HepG2 (cell line): ENCODE measurements around the gene RAB24. TPM values are rescaled to one million over a fixed set of nuclear protein-coding genes. Genes with fewer than 3 reads are reported as not detected.

ENCODE experiments used
- ATF7-NPFF ChIP-seq: sonication (generic); formaldehyde crosslinking; IDR thresholded peaks from 2 replicates; pipeline ENCODE4 v1.8.1; 2023; ENCODE audit warnings: mild to moderate bottlenecking, low read depth, missing genetic modification reagents, moderate library complexity
- HDAC2 ChIP-seq: sonication (generic); formaldehyde crosslinking; IDR thresholded peaks from 2 replicates; pipeline ENCODE4 v1.4.0; 2020; ENCODE audit warnings: missing genetic modification reagents
- HNRNPL ChIP-seq: fragments of 200-400 bp; formaldehyde crosslinking; IDR thresholded peaks from 2 replicates; pipeline ENCODE4 v1.6.1; 2017; ENCODE audit warnings: mild to moderate bottlenecking, low read depth, low read length
- MXD3 ChIP-seq: IDR thresholded peaks from 2 replicates; pipeline ENCODE4 v1.6.1; 2016; ENCODE audit warnings: mild to moderate bottlenecking, missing biosample characterization, missing genetic modification reagents
- NFE2L1 ChIP-seq: sonication (generic); formaldehyde crosslinking; IDR thresholded peaks from 2 replicates; pipeline ENCODE4 v1.4.0; 2020; ENCODE audit warnings: missing genetic modification reagents, mild to moderate bottlenecking, borderline replicate concordance
- PCBP2 ChIP-seq: fragments of 200-400 bp; formaldehyde crosslinking; optimal IDR thresholded peaks from 2 replicates; pipeline ENCODE3; 2018; ENCODE audit warnings: low read length, low read depth; ENCODE audit not compliant: poor library complexity, severe bottlenecking
- RXRB ChIP-seq: IDR thresholded peaks from 2 replicates; pipeline ENCODE4 v1.6.1; 2016; ENCODE audit warnings: borderline replicate concordance, missing genetic modification reagents, missing compliant biosample characterization
- SMYD3 ChIP-seq: sonication (generic); formaldehyde crosslinking; IDR thresholded peaks from 2 replicates; pipeline ENCODE4 v1.8.1; 2023; ENCODE audit warnings: mild to moderate bottlenecking, missing genetic modification reagents
- SRSF9 ChIP-seq: fragments of 200-400 bp; formaldehyde crosslinking; IDR thresholded peaks from 2 replicates; pipeline ENCODE4 v1.6.1; 2018; ENCODE audit warnings: borderline replicate concordance, mild to moderate bottlenecking, low read depth, low read length; ENCODE audit not compliant: insufficient read depth, poor library complexity, severe bottlenecking
- WIZ ChIP-seq: sonication (generic); formaldehyde crosslinking; IDR thresholded peaks from 2 replicates; pipeline ENCODE4 v1.5.1; 2020; ENCODE audit warnings: mild to moderate bottlenecking, missing genetic modification reagents
- ZEB1 ChIP-seq: IDR thresholded peaks from 2 replicates; pipeline ENCODE4 v1.6.1; 2012; ENCODE audit warnings: mild to moderate bottlenecking, low read depth, inconsistent platforms; ENCODE audit not compliant: insufficient replicate concordance
- ZFP36 ChIP-seq: fragments of 150-350 bp; IDR thresholded peaks from 2 replicates; pipeline ENCODE4 v1.6.1; 2018; ENCODE audit warnings: borderline replicate concordance, low read length, low read depth; ENCODE audit not compliant: partially characterized antibody
- ZNF224 ChIP-seq: sonication (generic); formaldehyde crosslinking; IDR thresholded peaks from 2 replicates; pipeline ENCODE4 v1.5.0; 2020; ENCODE audit warnings: mild to moderate bottlenecking, missing genetic modification reagents
- ZNF331 ChIP-seq: sonication (generic); formaldehyde crosslinking; IDR thresholded peaks from 2 replicates; pipeline ENCODE4 v1.4.0; 2020; ENCODE audit warnings: missing genetic modification reagents
- ZNF468 ChIP-seq: sonication (generic); formaldehyde crosslinking; IDR thresholded peaks from 2 replicates; pipeline ENCODE4 v1.8.0; 2022; ENCODE audit warnings: mild to moderate bottlenecking, moderate library complexity, missing genetic modification reagents
- ZNF563 ChIP-seq: sonication (generic); formaldehyde crosslinking; IDR thresholded peaks from 2 replicates; pipeline ENCODE4 v1.8.0; 2022; ENCODE audit warnings: mild to moderate bottlenecking, moderate library complexity, missing genetic modification reagents
- ZNF572 ChIP-seq: sonication (generic); formaldehyde crosslinking; IDR thresholded peaks from 2 replicates; pipeline ENCODE4 v1.5.1; 2020; ENCODE audit warnings: mild to moderate bottlenecking, missing genetic modification reagents
- ZNF577 ChIP-seq: sonication (generic); formaldehyde crosslinking; IDR thresholded peaks from 2 replicates; pipeline ENCODE4 v1.4.0; 2020; ENCODE audit warnings: mild to moderate bottlenecking, low read depth, missing genetic modification reagents, borderline replicate concordance
- ZNF7 ChIP-seq: IDR thresholded peaks from 2 replicates; pipeline ENCODE4 v1.6.1; 2016; ENCODE audit warnings: missing biosample characterization, missing genetic modification reagents
- polyA plus RNA-seq, 8 experiments: library from polyadenylated mRNA; depleted of rRNA in 3 of 8; stranded (reverse) in 7 of 8; unstranded in 1 of 8; fragments of >200 nt; fragmentation: Illumina TruSeq in 4 of 8; extraction: Trizol in 4 of 8; gene quantifications; 2 replicates each; pipeline versions ENCODE4 v1.2.1 to v1.2.3, GENCODE V29; 2011 to 2016; ENCODE audit warnings: low read depth in 4 of 8, missing spikeins in 1 of 8, mixed read lengths in 1 of 8; ENCODE audit not compliant: insufficient read depth in 1 of 8
- total RNA-seq, 5 experiments: library from RNA; depleted of rRNA; stranded (reverse); fragments of >200 nt; fragmentation: Illumina TruSeq; extraction: Trizol; gene quantifications; 2 replicates each; pipeline ENCODE4 v1.2.3, GENCODE V29; 2016; ENCODE audit warnings: low read depth in 1 of 5
- TF ChIP-seq, protein P1 (sequence below): IDR thresholded peaks from 2 replicates; pipeline ENCODE4 v1.6.1; 2016
- TF ChIP-seq, protein P2 (sequence below): sonication (generic); formaldehyde crosslinking; conservative IDR thresholded peaks from 2 replicates; pipeline ENCODE4 v1.8.0; 2022; ENCODE audit warnings: mild to moderate bottlenecking, moderate library complexity, missing genetic modification reagents
- TF ChIP-seq, protein P3 (sequence below): sonication (generic); formaldehyde crosslinking; IDR thresholded peaks from 2 replicates; pipeline ENCODE4 v1.8.1; 2023; ENCODE audit warnings: missing genetic modification reagents, mild to moderate bottlenecking, borderline replicate concordance
- TF ChIP-seq, protein P4 (sequence below): fragments of 450-650 bp; IDR thresholded peaks from 2 replicates; pipeline ENCODE4 v1.6.1; 2017; ENCODE audit warnings: mild to moderate bottlenecking

The RAB24 gene
- total and polyA plus RNA-seq, 2 of the 13 experiments (the other 11 are each of a cell fraction or from before 2014, with no cell fraction given): 22.9 to 63.7 TPM

GRCh38 chr5:177311723-177312648 is 8.5 kb upstream of the RAB24 start, which contains the start of gene MXD3 (continued):
- TF ChIP-seq, protein P1, sequence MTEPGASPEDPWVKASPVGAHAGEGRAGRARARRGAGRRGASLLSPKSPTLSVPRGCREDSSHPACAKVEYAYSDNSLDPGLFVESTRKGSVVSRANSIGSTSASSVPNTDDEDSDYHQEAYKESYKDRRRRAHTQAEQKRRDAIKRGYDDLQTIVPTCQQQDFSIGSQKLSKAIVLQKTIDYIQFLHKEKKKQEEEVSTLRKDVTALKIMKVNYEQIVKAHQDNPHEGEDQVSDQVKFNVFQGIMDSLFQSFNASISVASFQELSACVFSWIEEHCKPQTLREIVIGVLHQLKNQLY (CRISPR knock-in tag): no peak
- TF ChIP-seq PCBP2 (no peak), SRSF9 (no peak), ZNF468 (0 out of 2 replicates have a peak, but pooled peaks have one; percentile 33), ZNF7 (CRISPR knock-in tag) (no peak), ZNF572 (CRISPR knock-in tag) (no peak), HDAC2 (CRISPR knock-in tag) (peak; percentile 42), ZFP36 (no peak), ATF7-NPFF (CRISPR knock-in tag) (peak; percentile 83), ZNF563 (no peak), ZNF331 (no peak), HNRNPL (no peak), MXD3 (CRISPR knock-in tag) (peak; percentile 95), SMYD3 (CRISPR knock-in tag) (0 out of 2 replicates have a peak, but pooled peaks have one; percentile 26), ZNF224 (CRISPR knock-in tag) (no peak; the same call in 1 of the 2 replicates), NFE2L1 (no peak), ZNF577 (no peak), WIZ (CRISPR knock-in tag) (no peak), ZEB1 (no peak), RXRB (peak; percentile 22; the same call in 1 of the 2 replicates)
- TF ChIP-seq, protein P2, sequence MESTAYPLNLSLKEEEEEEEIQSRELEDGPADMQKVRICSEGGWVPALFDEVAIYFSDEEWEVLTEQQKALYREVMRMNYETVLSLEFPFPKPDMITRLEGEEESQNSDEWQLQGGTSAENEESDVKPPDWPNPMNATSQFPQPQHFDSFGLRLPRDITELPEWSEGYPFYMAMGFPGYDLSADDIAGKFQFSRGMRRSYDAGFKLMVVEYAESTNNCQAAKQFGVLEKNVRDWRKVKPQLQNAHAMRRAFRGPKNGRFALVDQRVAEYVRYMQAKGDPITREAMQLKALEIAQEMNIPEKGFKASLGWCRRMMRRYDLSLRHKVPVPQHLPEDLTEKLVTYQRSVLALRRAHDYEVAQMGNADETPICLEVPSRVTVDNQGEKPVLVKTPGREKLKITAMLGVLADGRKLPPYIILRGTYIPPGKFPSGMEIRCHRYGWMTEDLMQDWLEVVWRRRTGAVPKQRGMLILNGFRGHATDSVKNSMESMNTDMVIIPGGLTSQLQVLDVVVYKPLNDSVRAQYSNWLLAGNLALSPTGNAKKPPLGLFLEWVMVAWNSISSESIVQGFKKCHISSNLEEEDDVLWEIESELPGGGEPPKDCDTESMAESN (CRISPR knock-in tag): peak; percentile 67; the same call in 1 of the 2 replicates
- TF ChIP-seq, protein P3, sequence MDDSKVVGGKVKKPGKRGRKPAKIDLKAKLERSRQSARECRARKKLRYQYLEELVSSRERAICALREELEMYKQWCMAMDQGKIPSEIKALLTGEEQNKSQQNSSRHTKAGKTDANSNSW (CRISPR knock-in tag): no peak
- TF ChIP-seq, protein P4, sequence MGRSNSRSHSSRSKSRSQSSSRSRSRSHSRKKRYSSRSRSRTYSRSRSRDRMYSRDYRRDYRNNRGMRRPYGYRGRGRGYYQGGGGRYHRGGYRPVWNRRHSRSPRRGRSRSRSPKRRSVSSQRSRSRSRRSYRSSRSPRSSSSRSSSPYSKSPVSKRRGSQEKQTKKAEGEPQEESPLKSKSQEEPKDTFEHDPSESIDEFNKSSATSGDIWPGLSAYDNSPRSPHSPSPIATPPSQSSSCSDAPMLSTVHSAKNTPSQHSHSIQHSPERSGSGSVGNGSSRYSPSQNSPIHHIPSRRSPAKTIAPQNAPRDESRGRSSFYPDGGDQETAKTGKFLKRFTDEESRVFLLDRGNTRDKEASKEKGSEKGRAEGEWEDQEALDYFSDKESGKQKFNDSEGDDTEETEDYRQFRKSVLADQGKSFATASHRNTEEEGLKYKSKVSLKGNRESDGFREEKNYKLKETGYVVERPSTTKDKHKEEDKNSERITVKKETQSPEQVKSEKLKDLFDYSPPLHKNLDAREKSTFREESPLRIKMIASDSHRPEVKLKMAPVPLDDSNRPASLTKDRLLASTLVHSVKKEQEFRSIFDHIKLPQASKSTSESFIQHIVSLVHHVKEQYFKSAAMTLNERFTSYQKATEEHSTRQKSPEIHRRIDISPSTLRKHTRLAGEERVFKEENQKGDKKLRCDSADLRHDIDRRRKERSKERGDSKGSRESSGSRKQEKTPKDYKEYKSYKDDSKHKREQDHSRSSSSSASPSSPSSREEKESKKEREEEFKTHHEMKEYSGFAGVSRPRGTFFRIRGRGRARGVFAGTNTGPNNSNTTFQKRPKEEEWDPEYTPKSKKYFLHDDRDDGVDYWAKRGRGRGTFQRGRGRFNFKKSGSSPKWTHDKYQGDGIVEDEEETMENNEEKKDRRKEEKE: no peak
